Measurements from ENCODE around the gene OR13C9. TPM values are rescaled to one million over a fixed set of nuclear protein-coding genes. Genes with fewer than 3 reads are reported as not detected.

The OR13C9 gene
- total and polyA plus RNA-seq, 9 donors, result not detected

DNA sequence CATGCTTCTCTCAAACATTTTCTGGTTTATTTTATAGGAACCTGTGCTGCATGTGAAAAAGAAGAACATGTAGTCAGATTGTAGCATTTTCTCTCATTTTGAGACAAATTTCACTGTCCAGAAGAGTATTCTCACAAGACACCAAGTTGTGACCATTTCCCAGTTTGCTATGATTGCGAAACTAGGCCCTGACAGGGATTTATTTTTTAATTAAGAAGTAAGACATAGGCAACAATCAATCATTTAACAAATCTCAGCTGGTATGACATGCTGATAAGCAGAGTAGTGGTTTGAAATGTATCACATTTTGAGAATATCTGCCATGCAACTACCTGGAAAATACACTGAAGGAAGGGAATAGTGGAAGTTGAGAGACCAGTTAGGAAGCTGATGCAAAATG, 37.4 kb downstream of the OR13C9 start:
- no peak for TF ChIP-seq CTCF (IDR thresholded peaks at IDR 0.05)
- TF ChIP-seq EP300 (IDR thresholded peaks at IDR 0.05), result no peak
- TF ChIP-seq POLR2A (IDR thresholded peaks at IDR 0.05), result no peak
- H3K9me3 ChIP-seq, result no peaks in the 10 kb centered on the region
- no peaks in the 10 kb centered on the region for H3K27me3 ChIP-seq
- no peak for DNase-seq
- no peak overlapping the region for H3K27ac ChIP-seq
- WGBS, 3 donors, result 79 to 92% (median 88%) methylated on average over 1 of the region's 1 CpG
- H3K4me3 ChIP-seq, result no peak overlapping the region
- H3K4me1 ChIP-seq (ENCODE audit: insufficient read depth), result no peaks in the 10 kb centered on the region
- intact Hi-C loops (cut with DNase I), result no loop called here
- H3K36me3 ChIP-seq, result no peaks in the 10 kb centered on the region

DNA sequence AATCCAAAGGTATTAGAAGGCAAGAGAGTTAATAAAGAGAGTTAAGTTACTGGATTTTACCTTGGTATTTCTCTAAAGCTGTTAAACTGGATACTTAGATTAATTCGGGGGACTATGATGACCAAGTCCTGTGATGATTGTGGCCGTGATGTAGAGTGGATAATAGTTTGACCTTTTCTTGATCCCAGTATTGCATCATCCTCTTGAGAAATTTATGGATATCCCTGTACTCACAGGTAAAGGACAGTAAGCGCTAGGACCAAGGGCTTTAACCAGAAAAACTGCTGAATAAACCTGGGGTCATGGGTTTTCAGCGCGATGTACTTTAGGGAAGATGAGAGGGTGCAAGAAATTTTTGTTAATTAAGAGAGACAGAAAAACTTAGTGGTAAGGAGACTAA, 40.7 kb downstream of the OR13C9 start:
- WGBS, 3 donors, result 79 to 82% (median 80%) methylated on average over 5 of the region's 5 CpGs
- intact Hi-C loops (cut with DNase I), result no loop called here

GRCh38 chr9:104575456-104575855, 42.5 kb downstream of the OR13C9 start:
- H3K4me1 ChIP-seq (ENCODE audit: insufficient read depth), result no peaks in the 10 kb centered on the region
- no peaks in the 10 kb centered on the region for H3K27me3 ChIP-seq
- no peak for TF ChIP-seq EP300 (IDR thresholded peaks at IDR 0.05)
- no peaks in the 10 kb centered on the region for H3K36me3 ChIP-seq
- intact Hi-C loops (cut with DNase I), result no loop called here
- no peak overlapping the region for H3K27ac ChIP-seq
- no peak for DNase-seq
- H3K9me3 ChIP-seq, result no peaks in the 10 kb centered on the region
- 59 to 76% (median 62%) methylated on average over 2 of the region's 2 CpGs for WGBS, 3 donors
- H3K4me3 ChIP-seq, result no peak overlapping the region

More for the DNA sequence above, 40.7 kb downstream of the OR13C9 start:
- no peaks in the 10 kb centered on the region for H3K4me1 ChIP-seq (ENCODE audit: insufficient read depth)
- H3K36me3 ChIP-seq, result no peaks in the 10 kb centered on the region
- H3K9me3 ChIP-seq, result no peaks in the 10 kb centered on the region
- H3K27ac ChIP-seq, result no peak overlapping the region
- no peak overlapping the region for H3K4me3 ChIP-seq
- H3K27me3 ChIP-seq, result no peaks in the 10 kb centered on the region
- DNase-seq, result no peak
- TF ChIP-seq EP300 (IDR thresholded peaks at IDR 0.05), result no peak
- no peak for TF ChIP-seq POLR2A (IDR thresholded peaks at IDR 0.05)
- TF ChIP-seq CTCF (IDR thresholded peaks at IDR 0.05), result no peak

DNA sequence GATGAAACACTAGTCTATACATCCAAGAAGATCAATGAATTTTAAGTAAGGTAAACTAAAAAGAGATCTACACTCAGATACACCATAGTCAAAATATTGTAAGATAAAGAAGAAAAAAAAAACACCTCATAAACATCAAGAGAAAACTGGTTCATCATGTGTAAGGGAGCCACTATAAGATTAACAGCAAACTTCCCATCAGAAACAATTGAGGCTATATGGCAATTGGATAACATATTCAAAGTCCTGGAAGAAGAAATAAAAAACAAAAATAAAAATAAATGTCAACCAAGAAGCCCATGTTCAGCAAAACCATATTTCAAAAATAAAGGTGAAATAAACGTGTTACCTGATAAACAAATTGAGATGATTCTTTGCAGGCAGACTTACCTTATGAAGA, 45.4 kb downstream of the OR13C9 start:
- Histone ChIP-seq H3K4me3 (no peak overlapping the region), H3K27me3 (no peaks in the 10 kb centered on the region), H3K36me3 (no peaks in the 10 kb centered on the region), H3K27ac (no peak overlapping the region), H3K9me3 (no peaks in the 10 kb centered on the region), H3K4me1 (ENCODE audit: insufficient read depth) (no peaks in the 10 kb centered on the region)
- intact Hi-C loops (cut with DNase I), result no loop called here
- 53 to 65% (median 63%) methylated on average over 1 of the region's 1 CpG for WGBS, 3 donors
- TF ChIP-seq POLR2A (IDR thresholded peaks at IDR 0.05) (no peak), EP300 (IDR thresholded peaks at IDR 0.05) (no peak), CTCF (IDR thresholded peaks at IDR 0.05) (no peak)
- no peak for DNase-seq

- no peaks in the 10 kb centered on the region for H3K4me1 ChIP-seq (ENCODE audit: insufficient read depth)
- TF ChIP-seq POLR2A (IDR thresholded peaks at IDR 0.05) (no peak), CTCF (IDR thresholded peaks at IDR 0.05) (no peak), EP300 (IDR thresholded peaks at IDR 0.05) (no peak)
- no peak within 1 kb of the TSS for H3K4me3 ChIP-seq
- no peak for DNase-seq
- 89 to 93% (median 90%) methylated on average over 4 of the region's 4 CpGs for WGBS, 3 donors
- no peaks in the 10 kb centered on the region for H3K9me3 ChIP-seq
- intact Hi-C loops (cut with DNase I), result no loop called here
- H3K27me3 ChIP-seq, result no peaks in the 10 kb centered on the region
- H3K36me3 ChIP-seq, result no peaks in the 10 kb centered on the region
- no peak within 1 kb of the TSS for H3K27ac ChIP-seq
Measured at GRCh38 chr9:104568868-104569267, 49.1 kb downstream of the OR13C9 start, which contains the start of gene OR13C8. OR13C8 (plus strand) TSS chr9:104569168; CDS start chr9:104569168, 0 bp downstream.

Other genes starting within 250 kb of the OR13C9 start
- gene OR13F1, start 113.9 kb downstream of the OR13C9 start, total RNA-seq, result not detected
- gene OR13F1, start 113.9 kb downstream of the OR13C9 start, polyA plus RNA-seq, result not detected
- gene OR13C4, start 91.0 kb downstream of the OR13C9 start, total RNA-seq, result not detected
- not detected for gene OR13C4, start 91.0 kb downstream of the OR13C9 start, polyA plus RNA-seq
- not detected for gene OR13C3, start 81.3 kb downstream of the OR13C9 start, total RNA-seq
- gene OR13C3, start 81.3 kb downstream of the OR13C9 start, polyA plus RNA-seq, result not detected
- not detected for gene OR13C8, start 49.0 kb downstream of the OR13C9 start, total RNA-seq
- gene OR13C8, start 49.0 kb downstream of the OR13C9 start, polyA plus RNA-seq, result not detected
- not detected for gene OR13C5, start 18.8 kb downstream of the OR13C9 start, total RNA-seq
- not detected for gene OR13C5, start 18.8 kb downstream of the OR13C9 start, polyA plus RNA-seq
- gene OR13C2, start 12.6 kb downstream of the OR13C9 start, total RNA-seq, result not detected
- not detected for gene OR13C2, start 12.6 kb downstream of the OR13C9 start, polyA plus RNA-seq
- gene OR13D1, start 76.3 kb upstream of the OR13C9 start, total RNA-seq, result not detected
- not detected for gene OR13D1, start 76.3 kb upstream of the OR13C9 start, polyA plus RNA-seq
- gene NIPSNAP3A, start 129.5 kb upstream of the OR13C9 start, total RNA-seq, result 10 to 100 TPM; 12.6 to 22.8 (median 17.4) TPM
- 10 to 100 TPM; 16.0 to 20.7 TPM for gene NIPSNAP3A, start 129.5 kb upstream of the OR13C9 start, polyA plus RNA-seq
- 1 to 10 TPM; 2.9 to 7.1 (median 6.0) TPM for gene NIPSNAP3B, start 145.9 kb upstream of the OR13C9 start, total RNA-seq
- gene NIPSNAP3B, start 145.9 kb upstream of the OR13C9 start, polyA plus RNA-seq, result 1 to 10 TPM; 3.1 to 5.4 TPM

Measured in ovary (tissue), 9 donors.